Upper lobe of left lung (tissue), 6 donors: Measurements from ENCODE around the gene EEF1AKMT4. TPM values are rescaled to one million over a fixed set of nuclear protein-coding genes. Genes with fewer than 3 reads are reported as not detected.
A peak's percentile ranks its signal among the peaks of the same experiment; 100 is the strongest.

Source experiments
- ATAC-seq, 2 donors: fragments of 200-7000 bp; cut with Tn5 transposase; one replicate each; pipeline ENCODE4 v1.9.1; 2022; ENCODE audit warnings: mild to moderate bottlenecking in 2 of 2, moderate library complexity in 2 of 2; ENCODE audit not compliant: low FRiP score in 2 of 2
- DNase-seq, 2 donors: peaks; one replicate each; pipeline ENCODE4 v3.0.0-alpha.2; 2019 to 2020
- H3K27ac ChIP-seq, 4 donors: fragments of 200-600 bp; sonication (generic); one replicate each; pipeline ENCODE4 v1.5.1; 2016 to 2019
- H3K27me3 ChIP-seq, 4 donors: fragments of 200-600 bp; sonication (generic); one replicate each; pipeline ENCODE4 v1.5.1; 2017 to 2019
- H3K36me3 ChIP-seq, 4 donors: fragments of 200-600 bp; sonication (generic); one replicate each; pipeline ENCODE4 v1.5.1; 2016 to 2019
- H3K4me1 ChIP-seq, 4 donors: fragments of 200-600 bp; sonication (generic); one replicate each; pipeline ENCODE4 v1.5.1; 2018 to 2019
- H3K4me3 ChIP-seq, 4 donors: fragments of 200-600 bp; sonication (generic); one replicate each; pipeline ENCODE4 v1.5.1; 2017 to 2019; ENCODE audit warnings: mild to moderate bottlenecking in 2 of 4, moderate library complexity in 1 of 4
- H3K9me3 ChIP-seq, 4 donors: fragments of 200-600 bp; sonication (generic); one replicate each; pipeline ENCODE4 v1.5.1; 2018 to 2019
- CTCF ChIP-seq, 6 experiments: fragments of 450-650 bp in 4 of 6; fragments of 200-600 bp in 2 of 6; sonication (generic) in 2 of 6; IDR thresholded peaks; one replicate each; pipeline ENCODE4 v1.5.1; 2016 to 2019; ENCODE audit warnings: antibody characterized with exemption in 6 of 6
- EP300 ChIP-seq, 4 donors: sonication (generic); formaldehyde crosslinking; IDR thresholded peaks; one replicate each; pipeline ENCODE4 v1.5.1; 2017; ENCODE audit warnings: antibody characterized with exemption in 4 of 4, control low read depth in 2 of 4
- POLR2A ChIP-seq, 4 donors: fragments of 450-650 bp; IDR thresholded peaks; one replicate each; pipeline ENCODE4 v1.5.1; 2016 to 2017; ENCODE audit warnings: antibody characterized with exemption in 4 of 4, mild to moderate bottlenecking in 2 of 4
- POLR2AphosphoS5 ChIP-seq, 2 donors: sonication (generic); formaldehyde crosslinking; IDR thresholded peaks; one replicate each; pipeline ENCODE4 v1.5.1; 2017; ENCODE audit warnings: antibody characterized with exemption in 2 of 2
- WGBS, 2 donors: methylation state at CpG; one replicate each; pipeline ENCODE4 v1.1.5; 2017 to 2018; 5-methylcytosine and 5-hydroxymethylcytosine counted together
- total RNA-seq, 6 donors: library from RNA; depleted of rRNA in 4 of 6; stranded (reverse); fragments of >200 nt in 4 of 6; gene quantifications; one replicate each; pipeline versions ENCODE4 v1.1.0 to v1.2.1, GENCODE V29; 2016 to 2021
- donor health status: DM: no; HTN: no; CAD: no; lungs with moderate emphysema.
- donor health status: DM: no; HTN: yes; CAD: no; lungs with severe emphysema.

Gene EEF1AKMT4
- 1 to 10 TPM; 1.8 to 8.8 (median 4.1) TPM for total RNA-seq

GRCh38 chr3:184249412-184250166 is at the start of gene EEF1AKMT4:
TSS of gene EEF1AKMT4 (plus strand) at chr3:184249672. CDS start at chr3:184249695, 23 bp downstream.
- Histone ChIP-seq H3K36me3 (peaks cover 3 to 11% (median 8%) of the 10 kb centered on the region in 4 donors), H3K27me3 (no peaks in the 10 kb centered on the region), H3K4me1 (peaks cover 11 to 34% (median 17%) of the 10 kb centered on the region in 4 donors), H3K9me3 (no peaks in the 10 kb centered on the region), H3K4me3 (peak within 1 kb of the TSS; percentile 73 to 94 (median 80)), H3K27ac (peak within 1 kb of the TSS; percentile 84 to 91 (median 86))
- DNase-seq (peak; percentile 97 to 98), ATAC-seq (peak; percentile 99)
- WGBS, 2 donors, result 0% methylated on average over 11 to 49 of the region's 54 CpGs
- TF ChIP-seq POLR2A (IDR thresholded peaks at IDR 0.05) (peak in 1 of 4 donors; percentile 51), POLR2AphosphoS5 (IDR thresholded peaks at IDR 0.05) (peak; percentile 58 to 60), EP300 (IDR thresholded peaks at IDR 0.05) (no peak), CTCF (IDR thresholded peaks at IDR 0.05) (peak; percentile 36 to 87 (median 64))

DNA sequence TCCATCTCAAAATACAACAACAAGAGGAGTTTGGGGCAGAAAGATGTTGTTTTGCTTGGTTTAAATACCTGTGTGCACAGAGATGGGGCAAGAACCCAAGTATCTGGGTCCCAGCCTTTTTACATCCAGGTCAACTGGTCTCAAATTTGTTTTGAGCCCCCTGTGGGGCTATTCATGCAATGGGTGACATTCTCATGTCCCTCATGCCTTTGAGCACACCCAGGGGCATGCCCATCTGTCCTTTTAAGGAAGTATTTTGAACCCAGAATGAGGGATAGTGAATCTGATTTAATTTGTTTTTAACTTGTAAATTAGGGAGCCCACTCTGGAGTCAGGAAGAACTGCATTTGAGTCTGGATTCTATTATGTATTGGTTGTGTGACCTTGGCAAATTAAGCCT is 48.6 kb upstream of the EEF1AKMT4 start:
- no peak overlapping the region for H3K27ac ChIP-seq
- H3K9me3 ChIP-seq, result no peaks in the 10 kb centered on the region
- TF ChIP-seq CTCF (IDR thresholded peaks at IDR 0.05) (no peak), POLR2A (IDR thresholded peaks at IDR 0.05) (no peak), EP300 (IDR thresholded peaks at IDR 0.05) (no peak)
- no peaks in the 10 kb centered on the region for H3K4me1 ChIP-seq
- peaks cover 0 to 10% (median 4%) of the 10 kb centered on the region in 4 donors for H3K36me3 ChIP-seq
- ATAC-seq, result no peak
- H3K27me3 ChIP-seq, result no peaks in the 10 kb centered on the region
- H3K4me3 ChIP-seq, result no peak overlapping the region
- no peak for DNase-seq

DNA sequence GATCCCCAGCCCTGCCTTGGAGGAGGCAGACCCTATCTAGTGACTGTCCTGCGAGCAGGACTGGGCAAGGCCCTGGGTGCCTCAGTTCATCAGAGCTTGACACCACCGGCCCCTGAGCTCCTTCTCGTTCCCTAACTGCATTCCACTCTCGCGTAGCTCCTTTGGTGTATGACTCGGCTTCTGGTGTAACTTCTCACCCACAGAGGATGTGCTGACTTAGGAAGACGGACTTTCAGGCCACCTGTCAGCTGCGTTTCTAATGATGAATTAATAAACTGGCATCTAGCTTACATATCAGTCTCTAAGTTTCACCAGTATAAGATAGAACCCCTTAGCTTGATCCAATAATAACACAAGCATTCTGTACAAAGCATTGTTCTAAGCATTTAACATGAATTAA is 45.9 kb upstream of the EEF1AKMT4 start:
- TF ChIP-seq POLR2AphosphoS5 (IDR thresholded peaks at IDR 0.05), result no peak
- TF ChIP-seq EP300 (IDR thresholded peaks at IDR 0.05), result no peak
- no peak for TF ChIP-seq POLR2A (IDR thresholded peaks at IDR 0.05)
- no peak for TF ChIP-seq CTCF (IDR thresholded peaks at IDR 0.05)
- 76 to 84% methylated on average over 8 of the region's 8 CpGs for WGBS, 2 donors
- DNase-seq (no peak), ATAC-seq (no peak)
- Histone ChIP-seq H3K36me3 (no peaks in the 10 kb centered on the region), H3K4me1 (no peaks in the 10 kb centered on the region), H3K4me3 (no peak overlapping the region), H3K27ac (no peak overlapping the region), H3K27me3 (no peaks in the 10 kb centered on the region), H3K9me3 (no peaks in the 10 kb centered on the region)

- 54 to 66% methylated on average over 11 of the region's 11 CpGs for WGBS, 2 donors
- no peak for TF ChIP-seq POLR2A (IDR thresholded peaks at IDR 0.05)
- no peak for TF ChIP-seq EP300 (IDR thresholded peaks at IDR 0.05)
- no peak for TF ChIP-seq CTCF (IDR thresholded peaks at IDR 0.05)
- TF ChIP-seq POLR2AphosphoS5 (IDR thresholded peaks at IDR 0.05), result no peak
- Histone ChIP-seq H3K27me3 (no peaks in the 10 kb centered on the region), H3K4me1 (no peaks in the 10 kb centered on the region), H3K36me3 (no peaks in the 10 kb centered on the region), H3K9me3 (no peaks in the 10 kb centered on the region), H3K27ac (no peak overlapping the region), H3K4me3 (no peak overlapping the region)
- DNase-seq (no peak), ATAC-seq (no peak)
Measured at GRCh38 chr3:184209146-184209923, 40.1 kb upstream of the EEF1AKMT4 start.
